ENCODE data around the gene TMEM237. TPM values are rescaled to one million over a fixed set of nuclear protein-coding genes. Genes with fewer than 3 reads are reported as not detected.

The TMEM237 gene
- total and polyA plus RNA-seq, 4 donors = 1.2 to 5.2 (median 2.2) TPM

- no peak for DNase-seq (ENCODE audit: low spot score)
- peaks cover 0 to 6% (median 2%) of the 10 kb centered on the region in 4 donors for H3K4me1 ChIP-seq (ENCODE audit: control insufficient read depth in 4 of 4, insufficient read depth in 4 of 4, low read length in 3 of 4)
- no peak overlapping the region for H3K4me3 ChIP-seq (ENCODE audit: low read depth in 1 of 3, low read length in 3 of 3)
- WGBS = 81% methylated on average over 4 of the region's 4 CpGs
- no peaks in the 10 kb centered on the region for H3K27me3 ChIP-seq (ENCODE audit: control insufficient read depth in 4 of 4, insufficient read depth in 4 of 4, low read length in 3 of 4)
- no peaks in the 10 kb centered on the region for H3K9me3 ChIP-seq (ENCODE audit: control insufficient read depth in 4 of 4, low read length in 3 of 4)
- H3K36me3 ChIP-seq (ENCODE audit: control insufficient read depth in 4 of 4, insufficient read depth in 3 of 4, low read depth in 1 of 4, low read length in 3 of 4) = no peaks in the 10 kb centered on the region
- no peak overlapping the region for H3K9ac ChIP-seq (ENCODE audit: low read depth in 1 of 2, low read length in 2 of 2)
- H3K27ac ChIP-seq (ENCODE audit: low read depth in 1 of 2, low read length in 2 of 2) = no peak overlapping the region
- TF ChIP-seq RXRA (IDR thresholded peaks at IDR 0.05) (no peak), ZBTB33 (IDR thresholded peaks at IDR 0.05) (no peak), CTCF (IDR thresholded peaks at IDR 0.05; ENCODE audit: low read depth, low read length, missing input control) (no peak), TAF1 (conservative IDR thresholded peaks at IDR 0.05) (no peak), EGR1 (IDR thresholded peaks at IDR 0.05; ENCODE audit: low read depth in 2 of 2) (no peak), MAX (IDR thresholded peaks at IDR 0.05) (no peak), HNF4G (IDR thresholded peaks at IDR 0.05) (no peak), FOXA2 (IDR thresholded peaks at IDR 0.05) (no peak), HNF4A (conservative IDR thresholded peaks at IDR 0.05) (no peak), SP1 (IDR thresholded peaks at IDR 0.05) (no peak), ATF3 (IDR thresholded peaks at IDR 0.05) (no peak), FOXA1 (IDR thresholded peaks at IDR 0.05) (no peak), GABPA (IDR thresholded peaks at IDR 0.05 in 1 of 2, conservative IDR thresholded peaks at IDR 0.05 in 1 of 2) (no peak), YY1 (IDR thresholded peaks at IDR 0.05) (no peak), NR2F2 (IDR thresholded peaks at IDR 0.05) (no peak)
Observed at GRCh38 chr2:201579536-201579935, 63.8 kb downstream of the TMEM237 start.

GRCh38 chr2:201575971-201576370, 67.3 kb downstream of the TMEM237 start:
- 84% methylated on average over 3 of the region's 3 CpGs for WGBS
- Histone ChIP-seq H3K27ac (ENCODE audit: low read depth in 1 of 2, low read length in 2 of 2) (no peak overlapping the region), H3K9ac (ENCODE audit: low read depth in 1 of 2, low read length in 2 of 2) (no peak overlapping the region), H3K4me1 (ENCODE audit: control insufficient read depth in 4 of 4, insufficient read depth in 4 of 4, low read length in 3 of 4) (peaks cover 0 to 6% (median 2%) of the 10 kb centered on the region in 4 donors), H3K4me3 (ENCODE audit: low read depth in 1 of 3, low read length in 3 of 3) (no peak overlapping the region), H3K36me3 (ENCODE audit: control insufficient read depth in 4 of 4, insufficient read depth in 3 of 4, low read depth in 1 of 4, low read length in 3 of 4) (no peaks in the 10 kb centered on the region), H3K27me3 (ENCODE audit: control insufficient read depth in 4 of 4, insufficient read depth in 4 of 4, low read length in 3 of 4) (no peaks in the 10 kb centered on the region), H3K9me3 (ENCODE audit: control insufficient read depth in 4 of 4, low read length in 3 of 4) (no peaks in the 10 kb centered on the region)
- no peak for TF ChIP-seq HNF4G (IDR thresholded peaks at IDR 0.05)
- TF ChIP-seq CTCF (IDR thresholded peaks at IDR 0.05; ENCODE audit: low read depth, low read length, missing input control) = no peak
- no peak for TF ChIP-seq FOXA1 (IDR thresholded peaks at IDR 0.05)
- no peak for TF ChIP-seq YY1 (IDR thresholded peaks at IDR 0.05)
- TF ChIP-seq ATF3 (IDR thresholded peaks at IDR 0.05) = no peak
- no peak for TF ChIP-seq ZBTB33 (IDR thresholded peaks at IDR 0.05)
- no peak for TF ChIP-seq HNF4A (conservative IDR thresholded peaks at IDR 0.05)
- TF ChIP-seq SP1 (IDR thresholded peaks at IDR 0.05) = no peak
- no peak for TF ChIP-seq JUND (IDR thresholded peaks at IDR 0.05)
- no peak for TF ChIP-seq RAD21 (IDR thresholded peaks at IDR 0.05)
- no peak for TF ChIP-seq NR2F2 (IDR thresholded peaks at IDR 0.05)
- TF ChIP-seq REST (IDR thresholded peaks at IDR 0.05) = no peak
- TF ChIP-seq RXRA (IDR thresholded peaks at IDR 0.05) = no peak
- TF ChIP-seq EGR1 (IDR thresholded peaks at IDR 0.05; ENCODE audit: low read depth in 2 of 2) = no peak
- DNase-seq (ENCODE audit: low spot score) = no peak

All from liver (tissue), 9 donors.